ENCODE measurements around the gene DNAH17.

- TF ChIP-seq CTCF (IDR thresholded peaks at IDR 0.05; ENCODE audit: extremely low read depth in 1 of 2, insufficient read depth in 1 of 2, low read depth in 1 of 2, low read length in 2 of 2), result no peak
- no peak for TF ChIP-seq POLR2A (IDR thresholded peaks at IDR 0.05; ENCODE audit: low read depth, low read length)
- no peak for TF ChIP-seq EZH2 (IDR thresholded peaks at IDR 0.05; ENCODE audit: borderline replicate concordance, low read depth, low read length, severe bottlenecking)
Observed at GRCh38 chr17:78427140-78427539, 150.1 kb downstream of the DNAH17 start.

Data from endothelial cell of umbilical vein (primary cell).